Pancreas (tissue), 10 donors: ENCODE results near the gene GABRA4. TPM values are rescaled to one million over a fixed set of nuclear protein-coding genes. Genes with fewer than 3 reads are reported as not detected.

Experiments used
- ATAC-seq, 4 donors: fragments of 200-7000 bp; cut with Tn5 transposase; one replicate each; pipeline versions ENCODE4 v1.8.0 to v1.9.1; 2020; ENCODE audit warnings: mild to moderate bottlenecking in 4 of 4, moderate library complexity in 4 of 4
- DNase-seq, 6 donors: peaks; one replicate each; pipeline ENCODE4 v3.0.0-alpha.2; 2020
- FAIRE-seq: peaks from 2 replicates; lab custom pipeline; 2012; peaks lifted over from hg19 to GRCh38; lab: Jason Lieb, UNC
- H3K27ac ChIP-seq, 4 donors: fragments of 200-600 bp; sonication (generic); 1 replicate in 3 of 4; 2 replicates in 1 of 4; pipeline versions ENCODE4 v1.5.0 to v1.8.0; 2020
- H3K27me3 ChIP-seq, 4 donors: fragments of 200-600 bp; one replicate each; pipeline ENCODE4 v1.8.0; 2021
- H3K36me3 ChIP-seq, 3 donors: fragments of 200-600 bp; sonication (generic) in 1 of 3; one replicate each; pipeline versions ENCODE4 v1.5.0 to v1.8.0; 2020 to 2021
- H3K4me1 ChIP-seq, 3 donors: fragments of 200-600 bp; one replicate each; pipeline ENCODE4 v1.8.0; 2021
- H3K4me3 ChIP-seq, 4 donors: fragments of 200-600 bp; sonication (generic) in 2 of 4; one replicate each; pipeline versions ENCODE4 v1.5.0 to v1.8.0; 2020 to 2021
- H3K9me3 ChIP-seq, 4 donors: fragments of 200-600 bp; one replicate each; pipeline ENCODE4 v1.8.0; 2021
- WGBS, 2 donors: extraction: QIAGEN DNeasy Blood & Tissue Kit; methylation state at CpG; one replicate each; pipeline ENCODE4 v1.1.7; 2013; 5-methylcytosine and 5-hydroxymethylcytosine counted together
- intact Hi-C, 3 donors: fragments of 100-400 bp; cut with DNase I; formaldehyde crosslinking; loops; one replicate each; pipeline versions ENCODE4 v1.11.1 to v1.14.2; 2022
- polyA plus RNA-seq, 2 donors: library from polyadenylated mRNA; stranded (reverse); fragments of 200-250 nt; gene quantifications; one replicate each; pipeline ENCODE4 v1.2.3, GENCODE V29; 2013
- total RNA-seq, 6 donors: library from RNA; stranded (reverse); fragmentation: NEBNext Ultra II Directional in 4 of 6; extraction: Animal tissue kit (Norgen Biotek cat#: 25700) in 4 of 6; gene quantifications; one replicate each; pipeline versions ENCODE4 v1.2.1 to v1.2.4, GENCODE V29; 2021 to 2023
- TF ChIP-seq, protein P1 (sequence below), 4 donors: fragments of 200-600 bp; sonication (generic) in 3 of 4; IDR thresholded peaks; one replicate each; pipeline versions ENCODE4 v1.5.0 to v1.8.0; 2021; ENCODE audit warnings: antibody characterized with exemption in 4 of 4
- donor health status: healthy with polysubstance abuse.
- donor health status: DM: no; HTN: no; CAD: no; lungs with moderate emphysema.
- donor health status: DM: no; HTN: no; CAD: no.
- donor health status: control.
- donor health status: control.
- donor health status: Bipolar disorder and iron deficiency.
- donor health status: DM: yes; HTN: yes; CAD: no.
- donor health status: DM: no; HTN: no; CAD: no.
- donor health status: DM: no; HTN: no; CAD: no.
- donor health status: DM: yes; HTN: yes; CAD: no.

The GABRA4 gene
- total and polyA plus RNA-seq, 8 donors: 0.03 to 0.14 (median 0.06) TPM; not detected in 4

DNA sequence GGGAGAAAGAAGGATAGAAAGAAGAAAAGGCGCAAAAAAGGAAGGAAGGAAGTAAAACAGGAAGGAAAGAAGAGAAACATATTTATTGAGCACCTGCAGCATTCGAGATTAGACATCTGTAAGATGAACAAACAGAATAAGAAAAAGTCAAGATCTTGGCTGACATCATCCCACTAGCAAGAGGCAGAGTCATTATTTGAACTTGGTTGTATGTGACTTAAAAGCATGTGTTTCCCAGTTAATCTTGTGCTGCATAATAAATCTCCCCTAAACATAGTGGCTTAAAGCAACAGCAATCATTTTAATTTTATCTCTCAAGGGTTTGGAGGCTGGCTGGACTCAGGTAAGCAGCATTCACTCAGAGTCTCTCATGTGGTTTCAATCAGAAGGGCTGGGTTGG, 45.8 kb downstream of the GABRA4 start:
- no peaks in the 10 kb centered on the region for H3K27me3 ChIP-seq
- no peak for ATAC-seq
- DNase-seq: no peak
- TF ChIP-seq, protein P1, sequence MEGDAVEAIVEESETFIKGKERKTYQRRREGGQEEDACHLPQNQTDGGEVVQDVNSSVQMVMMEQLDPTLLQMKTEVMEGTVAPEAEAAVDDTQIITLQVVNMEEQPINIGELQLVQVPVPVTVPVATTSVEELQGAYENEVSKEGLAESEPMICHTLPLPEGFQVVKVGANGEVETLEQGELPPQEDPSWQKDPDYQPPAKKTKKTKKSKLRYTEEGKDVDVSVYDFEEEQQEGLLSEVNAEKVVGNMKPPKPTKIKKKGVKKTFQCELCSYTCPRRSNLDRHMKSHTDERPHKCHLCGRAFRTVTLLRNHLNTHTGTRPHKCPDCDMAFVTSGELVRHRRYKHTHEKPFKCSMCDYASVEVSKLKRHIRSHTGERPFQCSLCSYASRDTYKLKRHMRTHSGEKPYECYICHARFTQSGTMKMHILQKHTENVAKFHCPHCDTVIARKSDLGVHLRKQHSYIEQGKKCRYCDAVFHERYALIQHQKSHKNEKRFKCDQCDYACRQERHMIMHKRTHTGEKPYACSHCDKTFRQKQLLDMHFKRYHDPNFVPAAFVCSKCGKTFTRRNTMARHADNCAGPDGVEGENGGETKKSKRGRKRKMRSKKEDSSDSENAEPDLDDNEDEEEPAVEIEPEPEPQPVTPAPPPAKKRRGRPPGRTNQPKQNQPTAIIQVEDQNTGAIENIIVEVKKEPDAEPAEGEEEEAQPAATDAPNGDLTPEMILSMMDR (IDR thresholded peaks at IDR 0.05): no peak
- FAIRE-seq: no peak
- intact Hi-C loops: no loop called here
- H3K36me3 ChIP-seq: no peaks in the 10 kb centered on the region
- H3K27ac ChIP-seq: no peak overlapping the region
- H3K4me1 ChIP-seq: no peaks in the 10 kb centered on the region
- H3K4me3 ChIP-seq: no peak overlapping the region
- 28% methylated on average over 2 of the region's 2 CpGs for WGBS, 2 donors
- no peaks in the 10 kb centered on the region for H3K9me3 ChIP-seq

- Histone ChIP-seq H3K4me1 (no peaks in the 10 kb centered on the region), H3K36me3 (no peaks in the 10 kb centered on the region), H3K9me3 (no peaks in the 10 kb centered on the region), H3K4me3 (no peak overlapping the region), H3K27ac (no peak overlapping the region), H3K27me3 (no peaks in the 10 kb centered on the region)
- TF ChIP-seq, protein P1 (IDR thresholded peaks at IDR 0.05): no peak
- no peak for ATAC-seq
- FAIRE-seq: no peak
- WGBS, 2 donors: 49 to 64% methylated on average over 6 of the region's 6 CpGs
- no peak for DNase-seq
- intact Hi-C loops: no loop called here
Observed at GRCh38 chr4:46946919-46947536, 46.4 kb downstream of the GABRA4 start.

GRCh38 chr4:46945062-46945461, 48.3 kb downstream of the GABRA4 start:
- TF ChIP-seq, protein P1 (IDR thresholded peaks at IDR 0.05): no peak
- ATAC-seq (no peak), DNase-seq (no peak), FAIRE-seq (no peak)
- H3K36me3 ChIP-seq: no peaks in the 10 kb centered on the region
- H3K9me3 ChIP-seq: no peaks in the 10 kb centered on the region
- intact Hi-C loops: no loop called here
- no peak overlapping the region for H3K4me3 ChIP-seq
- H3K27ac ChIP-seq: no peak overlapping the region
- H3K27me3 ChIP-seq: no peaks in the 10 kb centered on the region
- no peaks in the 10 kb centered on the region for H3K4me1 ChIP-seq

DNA sequence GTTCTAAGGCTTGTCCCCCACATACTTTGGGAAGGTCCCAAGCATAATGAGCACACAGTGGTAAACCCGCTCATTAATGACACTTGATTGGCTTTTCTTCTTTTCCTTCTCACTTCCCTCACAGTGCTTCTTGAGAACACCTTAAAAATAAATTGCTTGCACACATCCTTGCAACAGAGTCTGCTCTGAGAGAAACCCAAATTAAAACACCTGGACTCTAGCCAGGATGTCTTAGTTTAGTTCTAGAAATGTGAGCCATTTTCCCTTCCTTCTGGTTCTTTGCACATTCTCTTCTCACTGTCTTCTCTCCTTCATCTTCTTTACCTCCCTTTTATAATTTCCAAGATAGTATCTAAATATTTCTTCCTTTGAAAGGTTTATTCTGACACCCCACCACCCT, 49.0 kb downstream of the GABRA4 start:
- FAIRE-seq: no peak
- WGBS, 2 donors: 79 to 83% methylated on average over 1 of the region's 1 CpG
- no peak overlapping the region for H3K27ac ChIP-seq

DNA sequence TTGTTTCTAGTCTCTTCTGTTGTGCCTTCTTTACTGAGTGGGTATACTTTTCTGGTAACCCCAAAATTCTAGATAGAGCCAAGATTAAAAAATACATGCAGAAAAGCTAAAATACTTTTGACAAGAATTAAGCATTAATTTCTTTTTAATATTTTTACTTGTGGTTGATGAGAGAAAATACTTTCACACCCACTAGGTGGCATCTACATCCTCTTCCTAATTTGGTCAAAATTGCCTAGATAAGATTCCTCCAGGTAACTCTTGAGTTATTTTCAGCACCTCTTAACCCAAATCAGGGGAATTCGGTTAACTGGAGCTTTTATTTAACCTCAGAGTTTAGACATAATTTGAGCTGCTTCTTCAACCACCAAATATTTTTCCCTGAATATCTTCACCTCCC, 55.9 kb downstream of the GABRA4 start:
- no peak for FAIRE-seq
- H3K36me3 ChIP-seq: no peaks in the 10 kb centered on the region
- peaks cover 0 to 7% (median 0%) of the 10 kb centered on the region in 3 donors for H3K4me1 ChIP-seq
- ATAC-seq: no peak
- 36 to 59% methylated on average over 1 of the region's 1 CpG for WGBS, 2 donors
- no peak overlapping the region for H3K27ac ChIP-seq
- intact Hi-C loops: no loop called here
- H3K27me3 ChIP-seq: no peaks in the 10 kb centered on the region
- no peaks in the 10 kb centered on the region for H3K9me3 ChIP-seq
- H3K4me3 ChIP-seq: no peak overlapping the region
- no peak for DNase-seq
- TF ChIP-seq, protein P1 (IDR thresholded peaks at IDR 0.05): no peak

More for the DNA sequence above, 49.0 kb downstream of the GABRA4 start:
- no peaks in the 10 kb centered on the region for H3K4me1 ChIP-seq
- intact Hi-C loops: no loop called here
- no peaks in the 10 kb centered on the region for H3K36me3 ChIP-seq
- H3K9me3 ChIP-seq: no peaks in the 10 kb centered on the region
- DNase-seq: no peak
- ATAC-seq: no peak
- TF ChIP-seq, protein P1 (IDR thresholded peaks at IDR 0.05): no peak
- H3K27me3 ChIP-seq: no peaks in the 10 kb centered on the region
- no peak overlapping the region for H3K4me3 ChIP-seq
